ENCODE results near the gene IKBKE. TPM values are rescaled to one million over a fixed set of nuclear protein-coding genes. Genes with fewer than 3 reads are reported as not detected.

IKBKE gene
- total and polyA plus RNA-seq, 12 donors = 2.9 to 11.1 (median 6.1) TPM

- WGBS, 4 donors = 29 to 42% (median 35%) methylated on average over 3 of the region's 3 CpGs
- Histone ChIP-seq H3K27ac (peak overlapping the region in 3 of 5 donors; percentile 62 to 94 (median 64)), H3K4me3 (no peak overlapping the region), H3K4me1 (replicated peaks in 1 of 2) (peaks cover 38 to 60% of the 10 kb centered on the region in 2 donors), H3K9me3 (replicated peaks in 1 of 3) (no peaks in the 10 kb centered on the region), H3K27me3 (no peaks in the 10 kb centered on the region), H3K36me3 (replicated peaks in 1 of 2) (no peaks in the 10 kb centered on the region)
- intact Hi-C loops (cut with DNase I) = no loop called here
- DNase-seq = no peak
- no peak for TF ChIP-seq CTCF (IDR thresholded peaks at IDR 0.05)
- no peak for TF ChIP-seq POLR2A (IDR thresholded peaks at IDR 0.05)
Measured at GRCh38 chr1:206504363-206504713, 34.1 kb downstream of the IKBKE start.

GRCh38 chr1:206505702-206506355 is 35.6 kb downstream of the IKBKE start:
- no peak for DNase-seq
- intact Hi-C loops (cut with DNase I) = no loop called here
- H3K4me1 ChIP-seq (replicated peaks in 1 of 2) = peaks cover 41 to 65% of the 10 kb centered on the region in 2 donors
- H3K27me3 ChIP-seq = no peaks in the 10 kb centered on the region
- peak overlapping the region in 1 of 4 donors; percentile 93 for H3K4me3 ChIP-seq
- no peaks in the 10 kb centered on the region for H3K36me3 ChIP-seq (replicated peaks in 1 of 2)
- WGBS, 4 donors = 46 to 69% (median 61%) methylated on average over 10 of the region's 10 CpGs
- TF ChIP-seq CTCF (IDR thresholded peaks at IDR 0.05) (peak; percentile 48 to 64 (median 60)), POLR2A (IDR thresholded peaks at IDR 0.05) (no peak)
- H3K9me3 ChIP-seq (replicated peaks in 1 of 3) = no peaks in the 10 kb centered on the region
- peak overlapping the region in 2 of 5 donors; percentile 41 to 75 for H3K27ac ChIP-seq

GRCh38 chr1:206506405-206507283 is 36.4 kb downstream of the IKBKE start:
- TF ChIP-seq CTCF (IDR thresholded peaks at IDR 0.05) = no peak
- TF ChIP-seq POLR2A (IDR thresholded peaks at IDR 0.05) = no peak
- peak in 5 of 7 donors; percentile 43 to 52 (median 47) for DNase-seq
- Histone ChIP-seq H3K4me3 (peak overlapping the region in 3 of 4 donors; percentile 9 to 93 (median 36)), H3K36me3 (replicated peaks in 1 of 2) (no peaks in the 10 kb centered on the region), H3K9me3 (replicated peaks in 1 of 3) (no peaks in the 10 kb centered on the region), H3K27ac (peak overlapping the region in 3 of 5 donors; percentile 13 to 75 (median 56)), H3K4me1 (replicated peaks in 1 of 2) (peaks cover 41 to 66% of the 10 kb centered on the region in 2 donors), H3K27me3 (no peaks in the 10 kb centered on the region)
- intact Hi-C loops (cut with DNase I) = no loop called here
- WGBS, 4 donors = 15 to 42% (median 28%) methylated on average over 14 to 48 of the region's 48 CpGs
